ENCODE results near the gene FYN. TPM values are rescaled to one million over a fixed set of nuclear protein-coding genes. Genes with fewer than 3 reads are reported as not detected.

Gene FYN
- polyA plus RNA-seq, 1 experiment, result 55.1 TPM

DNA sequence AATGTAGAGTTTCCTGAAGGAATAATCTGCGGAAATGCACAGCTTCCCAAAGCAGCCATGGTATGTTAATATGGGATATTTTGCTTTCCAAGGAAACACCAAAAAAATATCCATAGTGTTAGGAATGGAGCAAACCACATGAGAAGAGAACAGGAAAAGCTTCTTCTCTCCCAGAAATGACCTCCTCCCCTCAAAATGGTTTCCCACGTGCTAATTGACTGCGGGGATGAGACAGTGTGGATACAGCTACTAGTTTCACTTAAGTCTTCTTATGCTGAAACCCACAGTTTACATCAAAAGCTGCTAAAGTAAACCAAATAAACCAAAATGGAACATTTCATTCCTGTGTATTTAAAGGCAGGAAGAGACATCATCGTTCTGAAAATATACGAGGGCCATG lies 69.4 kb downstream of the FYN start:
- no peaks in the 10 kb centered on the region for H3K27me3 ChIP-seq (ENCODE audit: control insufficient read depth, insufficient read depth, low read length)
- no peak for TF ChIP-seq CTCF (IDR thresholded peaks at IDR 0.05; ENCODE audit: insufficient read depth, low read depth, low read length)
- no peak overlapping the region for H3K4me3 ChIP-seq (ENCODE audit: low read depth, low read length)
- no peaks in the 10 kb centered on the region for H3K36me3 ChIP-seq (ENCODE audit: control insufficient read depth, insufficient read depth, low read length)
- DNase-seq (ENCODE audit: low read depth), result no peak
- POLR2A ChIA-PET, result no interaction called here
- CTCF ChIA-PET, result interaction anchor here (0.9 to 1.3 kb wide), 4 partner anchors 9 to 34 kb away, joined by 3 to 4 read pairs (median 3); no protein-coding TSS in a partner anchor

GRCh38 chr6:111803371-111803770 lies 69.9 kb downstream of the FYN start:
- ChIA-PET POLR2A (no interaction called here), CTCF (interaction anchor here (0.6 to 1.3 kb wide), 4 partner anchors 9 to 85 kb away, joined by 3 to 5 read pairs (median 4); no protein-coding TSS in a partner anchor)
- H3K4me3 ChIP-seq (ENCODE audit: low read depth, low read length), result no peak overlapping the region
- no peaks in the 10 kb centered on the region for H3K27me3 ChIP-seq (ENCODE audit: control insufficient read depth, insufficient read depth, low read length)
- no peak for TF ChIP-seq CTCF (IDR thresholded peaks at IDR 0.05; ENCODE audit: insufficient read depth, low read depth, low read length)
- DNase-seq (ENCODE audit: low read depth), result no peak
- no peaks in the 10 kb centered on the region for H3K36me3 ChIP-seq (ENCODE audit: control insufficient read depth, insufficient read depth, low read length)

DNA sequence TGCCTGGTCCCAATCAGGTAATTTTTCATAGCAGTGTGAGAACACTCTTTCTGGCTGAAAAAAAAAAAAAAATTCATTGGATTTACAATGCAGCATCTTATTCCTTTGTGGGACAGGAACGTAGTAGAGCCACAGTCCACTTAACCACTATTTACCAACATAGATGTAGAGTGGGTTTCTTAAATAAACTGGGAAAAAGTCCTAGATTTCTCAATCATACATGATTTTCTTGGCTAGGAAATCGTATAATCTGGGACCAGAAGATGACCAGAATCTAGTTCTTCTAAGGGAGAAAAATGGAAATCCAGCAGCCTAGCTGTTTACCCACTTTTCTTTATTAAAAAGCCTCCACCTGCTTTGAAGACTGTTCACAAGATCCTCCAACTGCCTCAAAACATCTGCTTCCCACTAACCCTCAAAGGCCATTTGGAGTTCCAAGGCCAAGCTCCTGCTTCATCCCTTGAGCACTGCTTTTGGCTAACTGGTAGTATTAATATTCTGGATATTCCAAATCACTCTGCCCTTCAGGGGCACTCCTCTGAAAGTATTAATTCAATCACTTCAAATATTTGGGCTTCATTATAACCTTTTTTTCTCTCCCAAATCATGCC lies 70.4 kb downstream of the FYN start:
- no peak for DNase-seq (ENCODE audit: low read depth)
- TF ChIP-seq CTCF (IDR thresholded peaks at IDR 0.05; ENCODE audit: insufficient read depth, low read depth, low read length), result no peak
- Histone ChIP-seq H3K4me3 (ENCODE audit: low read depth, low read length) (no peak overlapping the region), H3K27me3 (ENCODE audit: control insufficient read depth, insufficient read depth, low read length) (no peaks in the 10 kb centered on the region), H3K36me3 (ENCODE audit: control insufficient read depth, insufficient read depth, low read length) (no peaks in the 10 kb centered on the region)
- ChIA-PET POLR2A (no interaction called here), CTCF (interaction anchor here (0.6 to 1.3 kb wide), 3 partner anchors 11 to 84 kb away, joined by 3 to 5 read pairs (median 4); no protein-coding TSS in a partner anchor)

GRCh38 chr6:111802015-111802414 lies 71.2 kb downstream of the FYN start:
- POLR2A ChIA-PET, result no interaction called here
- CTCF ChIA-PET, result no interaction called here
- Histone ChIP-seq H3K27me3 (ENCODE audit: control insufficient read depth, insufficient read depth, low read length) (no peaks in the 10 kb centered on the region), H3K4me3 (ENCODE audit: low read depth, low read length) (no peak overlapping the region), H3K36me3 (ENCODE audit: control insufficient read depth, insufficient read depth, low read length) (no peaks in the 10 kb centered on the region)
- no peak for DNase-seq (ENCODE audit: low read depth)
- no peak for TF ChIP-seq CTCF (IDR thresholded peaks at IDR 0.05; ENCODE audit: insufficient read depth, low read depth, low read length)

DNA sequence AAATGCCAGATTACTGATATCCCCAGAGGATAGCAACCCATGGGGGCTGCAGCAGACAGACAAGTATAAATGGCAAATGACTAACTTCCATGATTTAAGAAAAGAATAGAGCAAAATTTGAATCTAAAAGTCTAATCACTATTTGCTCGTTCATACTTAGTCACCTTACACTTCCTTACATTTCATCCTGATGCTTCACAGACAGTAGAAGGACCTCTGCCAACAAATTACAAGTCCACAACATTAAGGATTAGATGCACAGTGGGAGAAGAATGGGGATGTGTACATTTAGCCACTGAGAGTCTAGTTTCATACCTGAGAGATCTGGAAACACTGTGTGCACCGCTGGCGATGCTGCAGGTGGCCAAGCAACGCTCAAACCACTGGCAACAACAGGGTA lies 72.4 kb downstream of the FYN start:
- ChIA-PET POLR2A (no interaction called here), CTCF (no interaction called here)
- H3K27me3 ChIP-seq (ENCODE audit: control insufficient read depth, insufficient read depth, low read length), result no peaks in the 10 kb centered on the region
- no peak for TF ChIP-seq CTCF (IDR thresholded peaks at IDR 0.05; ENCODE audit: insufficient read depth, low read depth, low read length)
- no peak overlapping the region for H3K4me3 ChIP-seq (ENCODE audit: low read depth, low read length)
- DNase-seq (ENCODE audit: low read depth), result no peak
- no peaks in the 10 kb centered on the region for H3K36me3 ChIP-seq (ENCODE audit: control insufficient read depth, insufficient read depth, low read length)

All from BJ (cell line).